HS-27A (cell line): ENCODE results near the gene ACER3.

Source experiments
- DNase-seq: peaks from one replicate; pipeline ENCODE4 v3.0.0-alpha.2; 2012; ENCODE audit warnings: low read depth, missing footprints

ACER3 gene

DNA sequence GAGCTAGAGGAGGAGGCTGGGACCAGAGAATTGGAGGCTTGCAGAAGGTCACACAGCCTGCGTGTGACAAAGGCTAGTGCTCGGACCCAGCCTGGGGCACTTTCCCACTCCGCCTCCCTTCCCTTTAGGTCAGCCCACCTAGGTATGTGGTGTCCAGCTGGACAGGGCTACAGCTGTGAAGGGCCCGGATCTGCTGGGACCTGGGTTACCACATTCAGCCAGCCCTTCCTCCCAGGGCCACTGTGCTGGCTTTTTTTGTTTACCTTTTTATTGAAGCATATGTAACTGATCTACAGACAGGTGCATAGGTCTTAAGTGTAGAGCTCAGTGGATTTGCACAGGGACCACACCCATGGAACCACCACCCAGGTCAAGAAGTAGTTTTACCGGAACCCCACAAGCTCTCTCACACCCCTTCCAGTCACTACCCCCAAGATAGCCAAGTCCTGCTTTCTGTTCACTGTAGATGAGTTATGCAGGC is 214.7 kb downstream of the ACER3 start:
- DNase-seq: no peak
